GM12891 (cell line): ENCODE results near the gene PLA1A.

Source experiments
- POLR2A ChIP-seq: IDR thresholded peaks from 2 replicates; pipeline ENCODE4 v1.6.1; 2011; ENCODE audit warnings: low read depth, low read length, control low read depth
- POLR2AphosphoS5 ChIP-seq: IDR thresholded peaks from 2 replicates; pipeline ENCODE4 v1.6.1; 2011; ENCODE audit warnings: low read depth, low read length, control low read depth
- SPI1 ChIP-seq: IDR thresholded peaks from 2 replicates; pipeline ENCODE4 v1.6.1; 2011; ENCODE audit warnings: low read depth, low read length, control low read depth
- TAF1 ChIP-seq: IDR thresholded peaks from 2 replicates; pipeline ENCODE4 v1.6.1; 2011; ENCODE audit warnings: low read depth, low read length, control low read depth

DNA sequence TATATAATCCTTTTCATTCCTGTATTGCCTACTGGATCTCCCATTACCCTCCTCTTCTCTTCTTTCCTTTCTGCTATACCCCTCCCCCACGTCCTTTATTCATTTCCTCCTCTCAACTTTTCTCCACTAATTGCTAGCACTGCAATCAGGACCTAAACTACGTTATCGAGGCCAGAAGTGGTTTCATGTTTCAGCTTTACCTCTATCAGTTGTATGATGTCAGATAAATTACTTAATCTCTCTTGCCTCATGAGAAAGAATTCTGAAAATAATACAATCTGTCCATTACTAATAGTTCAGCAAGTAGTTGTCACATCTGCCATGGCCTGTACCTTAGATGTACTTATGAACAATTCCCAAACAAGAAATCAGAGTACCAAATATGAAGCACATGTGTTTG is 52.1 kb downstream of the PLA1A start:
- TF ChIP-seq POLR2A, result no peak
- TF ChIP-seq TAF1, result no peak
- TF ChIP-seq POLR2AphosphoS5, result no peak
- no peak for TF ChIP-seq SPI1
